PFSK-1 (cell line): ENCODE results near the gene MCUB.

Experiments used
- FOXP2 ChIP-seq: optimal IDR thresholded peaks from 2 replicates; pipeline ENCODE3; 2011; ENCODE audit warnings: borderline replicate concordance, control low read depth, inconsistent platforms; ENCODE audit not compliant: insufficient read depth; ENCODE audit errors: extremely low read length, extremely low read depth
- POLR2AphosphoS5 ChIP-seq: IDR thresholded peaks from 2 replicates; pipeline ENCODE4 v1.6.1; 2012; ENCODE audit warnings: low read depth, mild to moderate bottlenecking, control low read depth, low read length, moderate library complexity
- REST ChIP-seq, 2 experiments: IDR thresholded peaks; 2 replicates each; pipeline versions ENCODE4 v1.6.1 to v1.8.0; 2011 to 2012; ENCODE audit warnings: low read depth in 2 of 2, low read length in 2 of 2, control low read depth in 1 of 2, inconsistent platforms in 1 of 2, mild to moderate bottlenecking in 1 of 2, moderate library complexity in 1 of 2; ENCODE audit not compliant: insufficient read depth in 1 of 2
- SIN3A ChIP-seq: IDR thresholded peaks from 2 replicates; pipeline ENCODE4 v1.6.1; 2012; ENCODE audit warnings: mild to moderate bottlenecking, low read length, moderate library complexity, borderline replicate concordance; ENCODE audit not compliant: insufficient read depth
- TAF1 ChIP-seq: IDR thresholded peaks from 2 replicates; pipeline ENCODE4 v1.6.1; 2012; ENCODE audit warnings: low read length, control low read depth, borderline replicate concordance; ENCODE audit not compliant: insufficient read depth

The MCUB gene

DNA sequence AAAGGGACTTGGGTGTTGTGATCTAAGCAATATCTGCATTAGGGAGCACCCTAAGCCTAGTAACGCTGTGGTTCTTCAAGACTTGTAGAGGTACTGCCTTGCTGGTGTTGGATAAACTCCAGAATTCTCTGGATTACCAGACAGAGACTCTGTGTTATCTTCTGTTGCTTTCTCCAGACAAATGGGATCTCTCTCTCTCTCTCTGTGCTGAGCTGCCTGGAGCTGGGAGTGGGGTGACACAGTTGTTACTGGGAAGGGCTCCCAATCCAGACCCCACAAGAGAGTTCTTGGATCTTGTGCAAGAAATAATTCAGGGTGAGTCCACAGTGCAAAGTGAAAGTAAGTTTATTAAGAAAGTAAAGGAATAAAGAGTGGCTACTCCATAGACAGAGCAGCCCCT, 48.8 kb downstream of the MCUB start:
- TF ChIP-seq REST (IDR thresholded peaks at IDR 0.05; ENCODE audit: insufficient read depth in 1 of 2, low read depth in 2 of 2, low read length in 2 of 2) (no peak), SIN3A (no peak)

GRCh38 chr4:109609431-109609830, 49.4 kb downstream of the MCUB start:
- no peak for TF ChIP-seq TAF1
- TF ChIP-seq REST (IDR thresholded peaks at IDR 0.05; ENCODE audit: insufficient read depth in 1 of 2, low read depth in 2 of 2, low read length in 2 of 2) = no peak
- TF ChIP-seq SIN3A = no peak
- no peak for TF ChIP-seq FOXP2
- no peak for TF ChIP-seq POLR2AphosphoS5

- no peak for TF ChIP-seq FOXP2
- TF ChIP-seq SIN3A = no peak
- no peak for TF ChIP-seq REST (IDR thresholded peaks at IDR 0.05; ENCODE audit: insufficient read depth in 1 of 2, low read depth in 2 of 2, low read length in 2 of 2)
- TF ChIP-seq POLR2AphosphoS5 = no peak
- no peak for TF ChIP-seq TAF1
Observed at GRCh38 chr4:109610489-109610888, 50.4 kb downstream of the MCUB start.

DNA sequence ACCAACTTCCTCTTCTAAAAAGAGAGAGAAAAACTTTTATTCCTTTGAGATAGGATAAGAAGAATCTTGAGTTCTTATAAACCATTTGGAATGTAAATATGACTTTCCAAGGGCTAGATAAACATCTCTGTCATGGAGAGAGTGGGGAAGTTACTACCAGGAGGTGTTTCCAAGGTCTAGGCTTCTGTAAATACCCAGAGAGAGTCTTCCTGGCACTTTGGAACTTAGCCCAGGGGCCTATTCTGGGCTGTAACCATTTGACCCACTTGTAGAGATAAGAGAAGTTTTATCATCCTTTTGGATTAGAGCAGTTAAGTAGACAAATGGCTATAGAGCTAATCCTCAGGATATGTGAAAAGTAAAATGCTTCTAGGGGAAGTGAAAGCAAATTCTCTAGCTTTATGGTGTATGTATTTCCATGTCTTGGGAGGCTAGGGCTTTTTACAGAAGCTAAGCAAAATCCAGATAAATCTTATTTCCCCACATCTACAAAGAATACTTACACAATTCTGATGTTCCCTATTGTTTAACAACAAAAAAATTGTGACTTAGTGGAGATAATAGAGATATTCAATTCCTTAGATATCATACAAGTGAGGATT, 51.1 kb downstream of the MCUB start:
- TF ChIP-seq REST (IDR thresholded peaks at IDR 0.05; ENCODE audit: insufficient read depth in 1 of 2, low read depth in 2 of 2, low read length in 2 of 2) (no peak), SIN3A (no peak), TAF1 (no peak), POLR2AphosphoS5 (no peak)

- TF ChIP-seq POLR2AphosphoS5 (no peak), FOXP2 (no peak)
Observed at GRCh38 chr4:109614015-109614414, 54.0 kb downstream of the MCUB start.
